ENCODE results near the gene INO80D. TPM values are rescaled to one million over a fixed set of nuclear protein-coding genes. Genes with fewer than 3 reads are reported as not detected.
A peak's percentile ranks its signal among the peaks of the same experiment; 100 is the strongest.
"Not testable (repeated sequence)": the region's sequence is repeated elsewhere in the genome, so short reads cannot be mapped to it uniquely, and the experiment has no call there.

Gene INO80D
- total RNA-seq, 1 donor from 2014 or later, result 21.1 TPM

DNA sequence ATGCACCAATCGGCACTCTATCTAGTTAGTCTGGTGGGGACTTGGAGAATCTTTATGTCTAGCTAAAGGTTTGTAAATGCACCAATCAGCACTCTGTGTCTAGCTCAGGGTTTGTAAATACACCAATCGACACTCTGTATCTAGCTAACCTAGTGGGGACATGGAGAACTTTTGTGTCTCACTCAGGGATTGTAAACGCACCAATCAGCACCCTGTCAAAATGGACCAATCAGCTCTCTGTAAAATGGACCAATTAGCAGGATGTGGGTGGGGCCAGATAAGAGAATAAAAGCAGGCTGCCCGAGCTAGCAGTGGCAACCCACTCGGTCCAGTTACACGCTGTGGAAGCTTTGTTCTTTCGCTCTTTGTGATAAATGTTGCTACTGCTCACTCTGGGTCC is 108.3 kb downstream of the INO80D start:
- not testable (repeated sequence) for DNase-seq

GRCh38 chr2:205976934-205977659 is 108.9 kb downstream of the INO80D start:
- not testable (repeated sequence) for DNase-seq

GRCh38 chr2:205976120-205976814 is 109.7 kb downstream of the INO80D start:
- DNase-seq, result no peak

DNA sequence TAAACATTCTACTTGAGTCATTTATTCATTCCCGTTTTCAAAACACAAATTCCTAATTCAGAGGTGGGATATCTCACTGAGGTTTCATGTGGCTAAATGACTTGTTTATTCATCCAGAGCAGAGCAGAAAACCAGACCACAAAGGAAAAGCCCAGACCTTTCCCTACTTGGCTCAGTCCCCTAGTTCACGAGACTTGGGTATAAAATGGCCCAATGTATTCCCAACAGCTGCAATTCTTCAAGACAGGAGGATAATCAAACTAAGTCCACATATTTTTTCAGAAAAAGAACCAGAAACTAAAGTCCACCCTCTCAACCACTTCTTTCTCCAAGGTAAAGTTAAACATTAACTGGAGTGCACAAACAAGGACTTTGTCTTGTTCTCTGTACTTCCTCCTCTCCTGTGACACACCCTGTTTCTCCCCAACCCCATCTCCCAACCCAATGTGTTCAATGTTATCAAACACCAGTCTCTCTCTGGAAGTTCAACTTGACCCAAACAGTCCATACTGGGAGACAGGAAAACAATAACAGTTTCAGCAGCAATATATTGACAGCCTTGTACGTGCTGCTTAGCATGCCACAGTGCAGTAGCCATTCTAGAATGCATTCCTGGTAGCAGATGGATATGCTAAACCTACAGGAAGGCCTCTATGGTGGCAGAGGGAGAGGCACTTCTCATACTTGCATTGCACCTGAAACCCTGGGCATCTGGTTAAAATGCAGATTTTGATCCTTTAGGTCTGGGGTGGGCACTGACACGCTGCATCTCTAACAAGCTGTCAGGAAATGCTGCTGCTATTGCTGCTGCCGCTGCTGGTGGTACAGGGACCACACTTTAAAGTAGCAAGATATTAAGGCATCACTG is 110.7 kb downstream of the INO80D start:
- peak; percentile 8 for DNase-seq

GRCh38 chr2:205972113-205972512 is 113.9 kb downstream of the INO80D start:
- no peak for DNase-seq

DNA sequence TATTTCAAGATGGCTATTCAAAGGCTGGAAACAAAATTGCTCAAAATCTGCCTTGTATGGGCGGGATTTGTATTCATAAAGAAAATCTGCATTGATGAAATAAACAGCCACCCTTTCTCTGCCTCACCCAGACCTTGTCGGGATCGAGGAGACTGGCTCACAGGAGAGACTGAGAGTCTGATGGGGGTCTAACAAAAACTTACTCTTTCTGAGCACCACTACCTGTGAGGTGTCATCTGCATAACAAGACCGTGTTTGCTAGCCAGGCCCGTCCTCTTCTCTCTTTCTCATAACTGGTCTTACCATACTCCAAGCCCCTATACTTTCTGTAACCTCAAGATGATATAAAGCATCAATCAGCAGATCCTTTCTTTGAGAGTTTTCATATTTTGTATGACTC is 115.6 kb downstream of the INO80D start:
- DNase-seq, result no peak

GRCh38 chr2:205969584-205969983 is 116.4 kb downstream of the INO80D start:
- DNase-seq, result no peak

GRCh38 chr2:205967391-205968075 is 118.4 kb downstream of the INO80D start:
- no peak for DNase-seq

GRCh38 chr2:205965707-205966106 is 120.3 kb downstream of the INO80D start:
- DNase-seq, result no peak

GRCh38 chr2:205964111-205964761 is 121.7 kb downstream of the INO80D start:
- DNase-seq, result no peak

- DNase-seq, result peak; percentile 33
Measured at GRCh38 chr2:205959521-205959920, 126.5 kb downstream of the INO80D start.

- no peak for DNase-seq
Measured at GRCh38 chr2:205957452-205958154, 128.4 kb downstream of the INO80D start.

DNA sequence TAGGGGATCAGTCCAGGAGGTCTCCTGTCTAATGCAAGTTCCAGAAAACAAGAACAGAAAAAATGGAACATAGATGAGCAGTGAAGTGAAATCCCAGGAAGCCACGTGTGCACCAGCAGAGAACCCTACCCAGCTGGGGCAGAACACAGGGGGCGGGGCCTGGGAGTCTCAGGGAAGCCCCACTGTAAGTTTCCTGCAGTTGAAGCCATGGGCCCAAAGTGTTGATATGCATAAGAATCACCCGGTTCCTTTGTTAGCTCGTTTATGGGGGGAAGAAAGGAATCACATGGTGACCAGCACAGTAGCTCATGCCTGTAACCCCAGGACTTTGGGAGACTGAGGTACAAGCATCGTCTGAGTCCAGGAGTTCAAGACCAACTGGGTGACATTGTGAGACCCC is 131.3 kb downstream of the INO80D start:
- no peak for DNase-seq

- DNase-seq, result no peak
Measured at GRCh38 chr2:205952282-205952681, 133.7 kb downstream of the INO80D start.

DNA sequence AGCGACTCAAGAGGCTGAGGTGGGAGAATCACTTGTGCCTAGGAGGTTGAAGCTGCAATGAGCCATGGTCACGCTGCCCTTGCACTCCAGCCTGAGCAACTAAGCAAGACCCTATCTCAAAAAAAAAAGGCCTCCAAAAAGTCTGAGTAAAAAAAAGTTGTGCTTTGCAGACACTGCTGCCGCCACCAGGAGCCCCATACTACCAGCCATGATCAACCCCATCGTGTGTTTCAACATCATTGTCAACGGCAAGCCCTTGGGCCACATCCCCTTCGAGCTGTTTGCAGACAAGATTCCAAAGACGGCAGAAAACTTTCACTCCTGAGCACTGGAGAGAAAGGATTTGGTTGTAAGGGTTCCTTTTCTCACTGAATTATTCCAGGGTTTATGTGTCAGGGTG is 137.1 kb downstream of the INO80D start:
- no peak for DNase-seq

- DNase-seq, result no peak
Measured at GRCh38 chr2:205948496-205948837, 137.5 kb downstream of the INO80D start.

DNA sequence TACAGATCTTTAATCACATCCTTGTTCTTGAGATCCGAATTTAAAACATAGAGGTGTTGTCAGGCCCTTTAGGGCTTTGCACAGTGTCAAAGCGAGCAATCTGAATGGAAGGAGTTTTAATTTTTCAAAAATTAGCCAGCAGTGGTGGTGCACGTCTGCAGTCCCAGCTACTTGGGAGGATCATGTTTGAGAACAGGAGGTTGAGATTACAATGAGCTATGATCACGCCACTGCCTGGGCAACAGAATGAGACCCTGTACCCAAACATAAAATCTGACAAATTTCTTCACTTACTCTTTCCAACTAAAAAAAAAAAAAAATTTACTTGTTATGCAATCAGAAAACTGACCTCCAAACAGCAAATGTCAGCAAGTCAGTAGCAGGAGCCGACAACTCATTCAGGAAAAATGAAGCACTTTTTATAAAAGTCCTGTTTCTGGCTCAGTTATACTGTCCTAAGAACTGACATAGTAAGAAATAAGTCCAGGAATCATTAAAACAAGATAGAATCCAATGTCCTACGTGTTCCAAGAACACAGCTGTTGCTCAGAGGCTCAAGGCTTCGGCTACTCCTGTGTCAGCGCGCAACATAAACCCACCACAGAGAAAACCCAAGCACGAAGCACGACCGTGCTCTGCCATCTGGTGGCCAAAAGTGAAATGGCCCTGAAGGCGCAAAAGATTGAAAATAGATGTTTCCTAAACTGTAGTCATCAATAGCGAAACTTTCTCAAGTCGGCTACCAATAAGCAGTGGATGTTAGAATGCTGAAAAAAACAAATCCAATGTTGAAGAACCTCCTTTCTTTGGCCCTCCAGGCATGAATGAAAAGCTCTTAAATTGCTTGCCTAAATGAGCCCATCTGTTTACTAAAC is 138.1 kb downstream of the INO80D start:
- DNase-seq, result peak; percentile 95

DNA sequence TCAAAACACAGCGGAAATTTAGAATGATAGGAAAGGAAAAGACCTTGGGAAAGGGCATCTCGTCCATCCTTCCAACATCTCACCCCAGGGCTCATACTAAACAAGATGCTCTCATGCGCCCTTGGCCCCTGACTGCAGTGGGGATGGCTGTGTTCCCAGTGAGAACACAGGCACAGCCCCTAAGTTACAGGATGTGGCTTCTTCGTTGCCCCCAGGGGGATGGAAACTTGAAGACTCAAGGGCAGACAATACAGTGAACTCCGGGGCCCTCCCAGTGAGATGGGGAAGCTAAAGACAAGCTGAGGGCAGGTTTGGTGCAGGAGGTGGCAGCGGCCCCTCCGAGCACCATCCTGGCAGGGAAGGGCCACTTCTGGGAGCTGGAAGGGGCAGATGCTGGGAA is 139.7 kb downstream of the INO80D start:
- no peak for DNase-seq

Data from tongue (tissue), 2 donors.